ENCODE results near the gene PAK1.

PAK1 gene

GRCh38 chr11:77346906-77347603, 126.8 kb downstream of the PAK1 start:
- no peak for DNase-seq (ENCODE audit: insufficient read length, low spot score)
- TF ChIP-seq SPI1 (IDR thresholded peaks at IDR 0.05; ENCODE audit: low read depth, low read length) (no peak), PAX5 (IDR thresholded peaks at IDR 0.05; ENCODE audit: insufficient read depth, low read length, severe bottlenecking) (no peak), POLR2A (IDR thresholded peaks at IDR 0.05; ENCODE audit: low read depth, low read length) (no peak), POU2F2 (IDR thresholded peaks at IDR 0.05; ENCODE audit: low read depth, low read length) (no peak), POLR2AphosphoS5 (IDR thresholded peaks at IDR 0.05; ENCODE audit: low read depth, low read length) (no peak), TAF1 (IDR thresholded peaks at IDR 0.05; ENCODE audit: low read depth, low read length) (no peak)
- FAIRE-seq: no peak

- no peak for DNase-seq (ENCODE audit: insufficient read length, low spot score)
- no peak for FAIRE-seq
- TF ChIP-seq SPI1 (IDR thresholded peaks at IDR 0.05; ENCODE audit: low read depth, low read length) (no peak), PAX5 (IDR thresholded peaks at IDR 0.05; ENCODE audit: insufficient read depth, low read length, severe bottlenecking) (no peak), POLR2A (IDR thresholded peaks at IDR 0.05; ENCODE audit: low read depth, low read length) (no peak), POU2F2 (IDR thresholded peaks at IDR 0.05; ENCODE audit: low read depth, low read length) (no peak), TAF1 (IDR thresholded peaks at IDR 0.05; ENCODE audit: low read depth, low read length) (no peak), POLR2AphosphoS5 (IDR thresholded peaks at IDR 0.05; ENCODE audit: low read depth, low read length) (no peak)
These were observed 128.3 kb downstream of the PAK1 start for GRCh38 chr11:77345621-77346020.

GRCh38 chr11:77340501-77340900, 133.4 kb downstream of the PAK1 start:
- FAIRE-seq (no peak), DNase-seq (ENCODE audit: insufficient read length, low spot score) (no peak)
- TF ChIP-seq POU2F2 (IDR thresholded peaks at IDR 0.05; ENCODE audit: low read depth, low read length): no peak
- no peak for TF ChIP-seq TAF1 (IDR thresholded peaks at IDR 0.05; ENCODE audit: low read depth, low read length)
- no peak for TF ChIP-seq POLR2A (IDR thresholded peaks at IDR 0.05; ENCODE audit: low read depth, low read length)
- TF ChIP-seq POLR2AphosphoS5 (IDR thresholded peaks at IDR 0.05; ENCODE audit: low read depth, low read length): no peak
- no peak for TF ChIP-seq SPI1 (IDR thresholded peaks at IDR 0.05; ENCODE audit: low read depth, low read length)

- TF ChIP-seq SPI1 (IDR thresholded peaks at IDR 0.05; ENCODE audit: low read depth, low read length): no peak
- TF ChIP-seq POLR2AphosphoS5 (IDR thresholded peaks at IDR 0.05; ENCODE audit: low read depth, low read length): no peak
- no peak for TF ChIP-seq TAF1 (IDR thresholded peaks at IDR 0.05; ENCODE audit: low read depth, low read length)
- no peak for TF ChIP-seq POLR2A (IDR thresholded peaks at IDR 0.05; ENCODE audit: low read depth, low read length)
- no peak for TF ChIP-seq PAX5 (IDR thresholded peaks at IDR 0.05; ENCODE audit: insufficient read depth, low read length, severe bottlenecking)
- no peak for TF ChIP-seq POU2F2 (IDR thresholded peaks at IDR 0.05; ENCODE audit: low read depth, low read length)
- DNase-seq (ENCODE audit: insufficient read length, low spot score) (no peak), FAIRE-seq (no peak)
These were observed 141.6 kb downstream of the PAK1 start for GRCh38 chr11:77332259-77332658.

- FAIRE-seq (no peak), DNase-seq (ENCODE audit: insufficient read length, low spot score) (no peak)
- TF ChIP-seq SPI1 (IDR thresholded peaks at IDR 0.05; ENCODE audit: low read depth, low read length) (no peak), POLR2AphosphoS5 (IDR thresholded peaks at IDR 0.05; ENCODE audit: low read depth, low read length) (no peak), POU2F2 (IDR thresholded peaks at IDR 0.05; ENCODE audit: low read depth, low read length) (no peak)
These were observed 148.7 kb downstream of the PAK1 start for GRCh38 chr11:77325159-77325558.

- no peak for FAIRE-seq
- no peak for TF ChIP-seq POLR2AphosphoS5 (IDR thresholded peaks at IDR 0.05; ENCODE audit: low read depth, low read length)
- TF ChIP-seq POLR2A (IDR thresholded peaks at IDR 0.05; ENCODE audit: low read depth, low read length): no peak
- TF ChIP-seq PAX5 (IDR thresholded peaks at IDR 0.05; ENCODE audit: insufficient read depth, low read length, severe bottlenecking): no peak
- TF ChIP-seq TAF1 (IDR thresholded peaks at IDR 0.05; ENCODE audit: low read depth, low read length): no peak
- no peak for TF ChIP-seq POU2F2 (IDR thresholded peaks at IDR 0.05; ENCODE audit: low read depth, low read length)
- no peak for TF ChIP-seq SPI1 (IDR thresholded peaks at IDR 0.05; ENCODE audit: low read depth, low read length)
- no peak for DNase-seq (ENCODE audit: insufficient read length, low spot score)
These were observed 149.4 kb downstream of the PAK1 start for GRCh38 chr11:77324508-77324907.

GRCh38 chr11:77322926-77323590, 150.8 kb downstream of the PAK1 start:
- FAIRE-seq (no peak), DNase-seq (ENCODE audit: insufficient read length, low spot score) (no peak)
- no peak for TF ChIP-seq POLR2AphosphoS5 (IDR thresholded peaks at IDR 0.05; ENCODE audit: low read depth, low read length)
- no peak for TF ChIP-seq POLR2A (IDR thresholded peaks at IDR 0.05; ENCODE audit: low read depth, low read length)
- TF ChIP-seq POU2F2 (IDR thresholded peaks at IDR 0.05; ENCODE audit: low read depth, low read length): no peak
- TF ChIP-seq PAX5 (IDR thresholded peaks at IDR 0.05; ENCODE audit: insufficient read depth, low read length, severe bottlenecking): no peak
- no peak for TF ChIP-seq SPI1 (IDR thresholded peaks at IDR 0.05; ENCODE audit: low read depth, low read length)
- TF ChIP-seq TAF1 (IDR thresholded peaks at IDR 0.05; ENCODE audit: low read depth, low read length): no peak

- FAIRE-seq: no peak
- no peak for DNase-seq (ENCODE audit: insufficient read length, low spot score)
These were observed 151.4 kb downstream of the PAK1 start for GRCh38 chr11:77322506-77322905.

GRCh38 chr11:77320351-77320750, 153.5 kb downstream of the PAK1 start:
- no peak for DNase-seq (ENCODE audit: insufficient read length, low spot score)
- TF ChIP-seq SPI1 (IDR thresholded peaks at IDR 0.05; ENCODE audit: low read depth, low read length): no peak
- TF ChIP-seq POLR2A (IDR thresholded peaks at IDR 0.05; ENCODE audit: low read depth, low read length): no peak
- no peak for TF ChIP-seq POU2F2 (IDR thresholded peaks at IDR 0.05; ENCODE audit: low read depth, low read length)
- no peak for TF ChIP-seq TAF1 (IDR thresholded peaks at IDR 0.05; ENCODE audit: low read depth, low read length)
- TF ChIP-seq PAX5 (IDR thresholded peaks at IDR 0.05; ENCODE audit: insufficient read depth, low read length, severe bottlenecking): no peak
- no peak for TF ChIP-seq POLR2AphosphoS5 (IDR thresholded peaks at IDR 0.05; ENCODE audit: low read depth, low read length)
- no peak for FAIRE-seq

More at GRCh38 chr11:77322506-77322905, 151.4 kb downstream of the PAK1 start:
- TF ChIP-seq POLR2A (IDR thresholded peaks at IDR 0.05; ENCODE audit: low read depth, low read length) (no peak), POU2F2 (IDR thresholded peaks at IDR 0.05; ENCODE audit: low read depth, low read length) (no peak), TAF1 (IDR thresholded peaks at IDR 0.05; ENCODE audit: low read depth, low read length) (no peak), POLR2AphosphoS5 (IDR thresholded peaks at IDR 0.05; ENCODE audit: low read depth, low read length) (no peak), PAX5 (IDR thresholded peaks at IDR 0.05; ENCODE audit: insufficient read depth, low read length, severe bottlenecking) (no peak), SPI1 (IDR thresholded peaks at IDR 0.05; ENCODE audit: low read depth, low read length) (no peak)
